GM18519 (cell line): Measurements from ENCODE around the gene ZSCAN22.
A peak's percentile ranks its signal among the peaks of the same experiment; 100 is the strongest.
"Not testable (repeated sequence)": the region's sequence is repeated elsewhere in the genome, so short reads cannot be mapped to it uniquely, and the experiment has no call there.

Source experiments
- ATAC-seq: cut with Tn5 transposase; IDR thresholded peaks from one replicate; pipeline ENCODE4 v1.9.1; 2021; ENCODE audit warnings: mild to moderate bottlenecking, moderate library complexity; ENCODE audit not compliant: unreplicated experiment, low FRiP score

Gene ZSCAN22

DNA sequence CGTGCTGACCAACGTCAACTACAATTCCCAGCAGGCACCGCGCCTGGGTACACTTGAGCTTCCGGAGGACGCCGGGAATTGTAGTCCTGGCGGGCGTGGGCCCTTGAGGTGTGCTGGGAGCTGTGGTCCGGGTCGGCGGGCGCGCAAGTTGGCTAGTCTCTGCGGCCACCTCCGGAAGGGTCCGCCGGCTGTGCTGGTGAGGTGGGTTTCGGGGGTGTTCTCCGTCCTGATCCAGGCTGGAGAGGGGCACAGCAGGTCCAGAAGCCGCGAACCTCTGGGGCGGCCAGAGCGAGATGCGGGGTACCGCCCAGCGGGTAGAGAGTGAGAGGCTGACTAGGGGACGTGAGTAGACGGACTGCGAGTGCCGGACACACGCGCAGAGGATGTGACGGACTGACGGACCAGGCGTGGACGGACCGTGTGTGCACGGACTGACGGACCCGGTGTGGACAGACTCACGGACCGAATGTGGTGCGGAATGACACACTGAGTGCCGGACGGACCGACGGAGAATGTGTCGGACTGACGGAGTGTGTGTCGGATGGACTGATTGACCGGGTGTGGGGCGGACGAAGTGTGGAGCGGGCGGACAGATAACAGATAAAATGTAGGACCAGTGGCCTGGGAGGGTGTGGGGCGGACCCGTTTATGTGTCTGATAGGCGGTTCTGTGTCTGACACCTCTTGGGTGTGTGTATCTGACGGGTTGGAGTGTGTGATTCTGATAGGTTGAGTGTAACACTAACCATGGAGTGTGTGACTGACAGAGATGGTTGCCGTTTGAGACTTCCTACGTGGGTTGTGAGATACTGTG, at the start of gene ZSCAN22:
Gene ZSCAN22, plus strand, starts transcription at position 81 of the 813 bp plus-strand sequence. CDS start 7,809 bp downstream, outside the sequence.
- peak; percentile 70 for ATAC-seq

DNA sequence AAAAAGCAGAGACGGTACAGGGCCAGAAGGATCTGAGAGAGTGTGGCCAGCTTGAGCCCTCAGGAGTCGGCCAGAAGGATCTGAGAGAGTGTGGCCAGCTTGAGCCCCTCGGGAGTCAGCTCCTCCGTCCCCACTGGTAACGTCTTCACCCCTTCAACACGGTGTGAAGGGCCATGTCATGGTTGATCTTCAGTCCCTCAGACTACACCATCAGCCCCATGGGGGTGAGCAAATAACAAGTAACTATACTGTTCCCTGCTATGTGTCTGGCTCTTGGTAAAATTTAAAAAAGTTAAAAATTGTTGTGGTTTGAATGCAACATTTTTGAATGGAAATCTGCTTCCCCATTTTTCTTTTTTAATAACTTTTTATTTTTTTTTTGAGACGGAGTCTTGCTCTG, 49.6 kb upstream of the ZSCAN22 start:
- ATAC-seq: no peak

DNA sequence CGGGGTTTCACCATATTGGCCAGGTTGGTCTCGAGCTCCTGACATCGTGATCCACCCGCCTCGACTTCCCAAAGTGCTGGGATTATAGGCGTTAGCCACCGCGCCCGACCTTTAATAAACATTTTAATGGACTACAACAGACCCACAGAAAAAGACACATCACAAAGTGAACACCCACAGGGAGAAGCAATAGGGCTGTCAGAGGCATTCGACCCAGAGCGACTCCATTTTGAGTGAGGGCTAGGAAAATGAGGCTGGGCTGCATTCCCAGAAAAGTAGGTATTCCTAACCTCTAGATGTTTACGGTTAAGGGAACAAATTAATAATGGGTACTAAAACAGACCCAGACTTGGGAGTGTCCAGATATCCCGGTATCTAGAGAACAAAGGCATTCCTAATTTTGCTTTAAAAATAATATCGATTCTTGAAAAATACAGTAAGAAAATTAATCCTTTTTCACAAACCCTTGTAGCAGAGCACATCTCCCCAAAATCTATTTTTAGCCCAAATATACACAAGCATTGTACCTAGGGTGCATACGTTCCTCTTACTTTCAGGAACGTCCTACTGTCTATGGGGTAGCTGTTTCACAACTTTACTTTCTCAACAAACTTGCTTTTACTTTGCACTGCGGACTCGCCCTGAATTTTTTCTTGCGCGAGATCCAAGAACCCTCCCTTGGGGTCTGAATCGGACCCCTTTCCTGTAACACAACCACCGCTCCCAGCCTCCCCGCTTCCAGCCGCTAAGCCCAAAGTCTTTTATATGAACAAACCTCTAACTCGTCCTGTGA, 48.9 kb upstream of the ZSCAN22 start:
- ATAC-seq: no peak

DNA sequence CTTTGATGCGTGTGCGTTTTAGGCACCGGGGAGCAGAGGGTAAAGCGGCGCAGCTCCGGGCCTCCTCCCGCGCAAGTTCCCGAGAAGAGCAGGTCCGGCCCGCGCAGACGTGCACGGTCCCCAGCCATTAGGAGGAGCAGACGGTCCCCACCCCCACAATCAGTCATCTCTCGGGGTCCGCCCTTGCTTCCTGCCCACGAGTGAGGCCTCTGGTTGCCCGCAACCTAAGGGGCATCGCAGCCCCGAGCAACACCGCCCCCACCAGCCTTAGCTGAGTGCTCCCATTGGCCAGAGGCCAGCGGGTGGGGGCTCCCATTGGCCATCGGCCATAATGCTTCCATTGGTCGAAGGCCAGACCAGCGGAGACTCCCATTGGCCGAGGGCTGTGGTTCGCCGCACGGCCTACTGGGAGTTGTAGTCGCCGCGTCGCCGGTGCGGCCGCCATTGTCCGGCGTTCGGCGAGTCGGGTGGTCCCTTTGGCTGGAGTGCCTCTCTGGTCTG, 48.2 kb upstream of the ZSCAN22 start, which contains the start of gene ZNF8:
Gene ZNF8, plus strand, starts transcription at position 415 of the 501 bp plus-strand sequence. CDS start 127 bp downstream, outside the sequence.
- ATAC-seq: peak; percentile 90

DNA sequence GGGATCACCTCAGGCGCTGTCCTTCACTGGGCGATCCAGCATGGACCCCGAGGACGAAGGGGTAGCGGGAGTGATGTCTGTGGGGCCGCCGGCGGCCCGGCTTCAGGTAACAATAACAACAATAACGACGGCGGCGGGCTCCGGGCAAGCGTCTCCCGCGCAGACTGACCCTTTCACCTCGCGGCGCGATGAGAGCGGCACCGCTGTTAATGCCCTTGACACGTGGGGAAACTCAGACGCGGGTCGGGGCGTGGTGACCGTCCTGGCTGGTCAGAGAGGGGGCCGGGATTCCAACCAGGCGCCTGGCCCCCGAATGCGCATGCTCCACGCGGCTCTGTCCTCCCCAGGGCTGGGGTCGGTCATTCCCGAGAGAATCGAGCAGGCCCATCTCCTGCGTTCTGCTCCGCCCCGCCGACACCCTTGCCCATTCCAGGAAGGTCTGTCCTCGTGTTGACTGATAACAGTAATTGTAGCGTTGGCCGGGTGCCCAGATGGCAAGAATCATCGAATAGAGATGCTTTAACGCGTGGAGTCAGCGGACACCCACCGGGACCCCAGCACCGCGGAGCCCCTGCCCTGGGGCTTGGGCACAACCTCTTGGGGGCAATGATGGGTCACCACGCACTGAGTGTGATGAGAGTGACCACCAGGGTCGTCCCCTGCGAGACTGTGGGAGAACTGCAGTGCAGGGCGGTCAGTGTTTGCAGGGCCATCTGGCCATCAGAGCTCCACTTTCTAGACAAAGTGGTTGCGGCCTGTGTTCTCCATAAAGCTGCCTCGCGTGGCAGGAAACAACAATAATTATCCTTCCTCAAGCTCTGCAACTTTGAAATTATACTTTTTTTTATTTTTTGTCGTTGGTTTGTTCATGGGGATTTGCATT, 47.5 kb upstream of the ZSCAN22 start:
- no peak for ATAC-seq

DNA sequence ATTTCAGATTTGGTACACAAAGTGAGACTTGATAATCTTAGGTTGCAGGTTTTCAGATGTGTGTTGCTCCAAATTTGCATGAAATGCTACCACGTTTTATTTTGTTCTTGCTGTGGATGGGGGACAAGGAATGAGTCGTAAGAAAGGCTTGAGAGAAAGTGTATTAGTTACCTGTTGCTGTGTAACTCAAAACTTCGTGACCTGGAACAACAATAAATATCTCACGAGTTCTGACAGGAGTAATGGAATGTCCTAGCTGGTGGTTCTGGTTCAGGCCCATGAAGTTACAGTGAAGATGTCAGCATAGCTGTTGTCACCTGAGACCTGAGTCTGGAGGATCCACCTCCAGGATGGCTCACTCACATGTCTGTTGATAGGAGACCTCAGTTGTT, 46.9 kb upstream of the ZSCAN22 start:
- ATAC-seq: no peak

DNA sequence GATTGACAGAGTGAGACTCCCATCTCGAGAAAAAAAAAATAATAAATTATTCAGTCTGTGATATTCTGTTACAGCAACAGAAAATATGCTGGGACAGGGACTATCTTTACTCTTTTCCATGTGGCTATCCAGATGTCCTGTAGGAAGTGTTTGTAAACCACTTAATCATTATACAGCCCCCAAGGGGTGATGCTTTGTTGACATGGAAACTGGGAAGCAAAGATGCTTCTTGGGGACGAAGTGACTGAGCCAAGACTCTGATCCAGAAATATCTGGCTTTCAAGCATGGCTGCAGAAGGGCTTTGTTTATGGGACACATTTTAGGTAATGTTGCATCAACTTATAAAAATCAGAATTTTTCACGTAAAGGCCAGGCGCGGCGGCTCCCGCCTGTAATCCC, 42.6 kb upstream of the ZSCAN22 start:
- no peak for ATAC-seq

DNA sequence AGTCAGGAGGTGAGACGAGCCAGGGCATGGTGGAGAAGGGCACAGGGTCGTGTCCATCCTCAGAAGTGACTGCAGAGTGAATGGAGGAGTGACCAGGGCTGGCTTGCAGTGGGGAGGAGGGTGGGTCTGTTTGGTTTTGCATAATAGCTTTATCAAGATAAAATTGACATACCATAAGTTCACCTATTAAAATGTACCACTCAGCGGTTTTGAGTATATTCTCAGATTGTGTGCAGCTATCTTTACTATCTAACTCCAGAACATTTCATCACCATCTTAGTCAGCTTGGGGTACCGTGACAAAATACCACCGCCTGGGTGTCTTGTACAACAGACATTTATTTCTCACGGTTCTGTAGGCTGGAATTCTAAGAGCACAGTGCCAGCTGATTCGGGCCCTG, 34.9 kb upstream of the ZSCAN22 start:
- no peak for ATAC-seq

DNA sequence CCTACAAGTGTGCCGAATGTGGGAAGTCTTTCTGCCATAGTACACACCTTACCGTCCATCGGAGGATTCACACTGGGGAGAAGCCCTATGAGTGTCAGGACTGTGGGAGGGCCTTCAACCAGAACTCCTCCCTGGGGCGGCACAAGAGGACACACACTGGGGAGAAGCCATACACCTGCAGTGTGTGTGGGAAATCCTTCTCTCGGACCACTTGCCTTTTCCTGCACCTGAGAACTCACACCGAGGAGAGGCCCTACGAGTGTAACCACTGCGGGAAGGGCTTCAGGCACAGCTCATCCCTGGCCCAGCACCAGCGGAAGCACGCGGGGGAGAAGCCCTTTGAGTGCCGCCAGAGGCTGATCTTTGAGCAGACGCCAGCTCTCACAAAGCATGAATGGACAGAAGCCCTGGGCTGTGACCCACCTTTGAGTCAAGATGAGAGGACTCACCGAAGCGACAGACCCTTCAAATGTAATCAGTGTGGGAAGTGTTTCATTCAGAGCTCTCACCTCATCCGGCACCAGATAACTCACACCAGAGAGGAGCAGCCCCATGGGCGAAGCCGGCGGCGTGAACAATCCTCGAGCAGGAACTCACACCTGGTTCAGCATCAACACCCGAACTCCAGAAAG, 31.9 kb upstream of the ZSCAN22 start:
- ATAC-seq: no peak

DNA sequence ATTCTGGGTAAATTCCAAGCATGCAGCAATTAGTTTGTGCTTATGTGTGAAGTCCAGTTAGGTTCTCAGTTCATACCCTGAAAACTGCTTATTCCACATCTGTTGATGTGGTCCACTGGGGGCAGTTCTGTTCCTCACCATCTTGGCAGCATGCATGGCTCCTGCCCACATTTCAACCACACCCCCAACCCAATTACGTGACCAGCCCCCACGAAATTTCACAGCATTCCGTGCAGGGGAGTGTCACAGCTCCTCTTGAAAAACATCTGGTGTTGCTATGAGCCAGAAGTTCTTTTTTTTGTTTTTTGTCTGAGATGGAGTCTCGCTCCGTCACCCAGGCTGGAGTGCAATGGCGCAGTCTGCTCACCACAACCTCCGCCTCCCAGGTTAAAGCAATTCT, 30.7 kb upstream of the ZSCAN22 start:
- no peak for ATAC-seq

DNA sequence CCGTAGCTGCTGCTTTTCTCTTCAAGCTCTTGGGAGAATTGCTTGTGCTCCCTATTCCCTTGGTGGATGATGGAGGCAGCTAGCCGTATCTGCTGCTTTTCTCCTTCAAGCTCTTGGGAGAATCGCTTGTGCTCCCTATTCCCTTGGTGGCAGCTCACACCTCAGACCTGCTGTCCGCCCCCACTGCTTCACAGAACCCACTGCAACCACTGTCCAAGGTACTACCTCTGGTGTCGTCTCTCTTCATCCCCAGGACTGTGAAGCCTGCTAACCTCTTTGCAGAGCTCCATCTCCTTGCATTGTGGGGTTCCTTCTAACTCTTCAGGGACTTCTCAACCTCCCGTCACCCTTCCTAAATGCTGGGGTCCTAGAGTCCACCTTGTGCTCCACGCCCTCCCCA, 26.2 kb upstream of the ZSCAN22 start:
- ATAC-seq: no peak

DNA sequence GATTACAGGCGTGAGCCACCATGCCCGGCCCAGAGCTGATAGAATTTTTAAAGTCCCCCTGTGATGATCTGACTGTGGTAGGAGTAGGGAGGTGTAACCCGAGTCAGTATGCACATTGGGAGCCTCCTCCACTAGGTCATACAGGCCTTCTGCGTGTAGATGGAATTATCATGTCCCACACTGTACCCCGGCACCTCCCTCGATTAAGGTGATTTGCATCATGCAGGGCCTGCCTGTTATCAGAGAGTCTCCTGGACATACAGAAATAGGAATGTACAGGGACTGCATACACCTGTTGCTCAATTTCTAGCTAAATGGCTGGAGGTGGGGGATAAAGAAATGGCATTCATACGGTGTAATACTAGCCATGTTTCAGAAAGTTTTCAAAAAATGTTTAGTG, 22.5 kb upstream of the ZSCAN22 start:
- no peak for ATAC-seq

DNA sequence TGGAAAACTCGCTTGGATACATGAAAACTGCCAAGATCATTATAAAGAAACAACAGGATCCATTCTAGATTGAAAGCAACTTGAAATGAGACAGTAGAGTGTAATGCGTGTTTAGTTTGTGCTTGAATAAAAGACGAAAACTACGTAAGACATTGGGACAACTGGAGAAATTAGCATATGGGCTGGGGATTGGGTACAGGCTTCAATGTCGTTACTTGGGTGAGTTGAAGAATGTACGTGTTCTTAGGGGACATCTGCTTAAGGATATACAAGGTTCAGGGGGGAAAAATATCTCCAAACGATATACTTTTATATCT, 22.1 kb upstream of the ZSCAN22 start:
- ATAC-seq: no peak

DNA sequence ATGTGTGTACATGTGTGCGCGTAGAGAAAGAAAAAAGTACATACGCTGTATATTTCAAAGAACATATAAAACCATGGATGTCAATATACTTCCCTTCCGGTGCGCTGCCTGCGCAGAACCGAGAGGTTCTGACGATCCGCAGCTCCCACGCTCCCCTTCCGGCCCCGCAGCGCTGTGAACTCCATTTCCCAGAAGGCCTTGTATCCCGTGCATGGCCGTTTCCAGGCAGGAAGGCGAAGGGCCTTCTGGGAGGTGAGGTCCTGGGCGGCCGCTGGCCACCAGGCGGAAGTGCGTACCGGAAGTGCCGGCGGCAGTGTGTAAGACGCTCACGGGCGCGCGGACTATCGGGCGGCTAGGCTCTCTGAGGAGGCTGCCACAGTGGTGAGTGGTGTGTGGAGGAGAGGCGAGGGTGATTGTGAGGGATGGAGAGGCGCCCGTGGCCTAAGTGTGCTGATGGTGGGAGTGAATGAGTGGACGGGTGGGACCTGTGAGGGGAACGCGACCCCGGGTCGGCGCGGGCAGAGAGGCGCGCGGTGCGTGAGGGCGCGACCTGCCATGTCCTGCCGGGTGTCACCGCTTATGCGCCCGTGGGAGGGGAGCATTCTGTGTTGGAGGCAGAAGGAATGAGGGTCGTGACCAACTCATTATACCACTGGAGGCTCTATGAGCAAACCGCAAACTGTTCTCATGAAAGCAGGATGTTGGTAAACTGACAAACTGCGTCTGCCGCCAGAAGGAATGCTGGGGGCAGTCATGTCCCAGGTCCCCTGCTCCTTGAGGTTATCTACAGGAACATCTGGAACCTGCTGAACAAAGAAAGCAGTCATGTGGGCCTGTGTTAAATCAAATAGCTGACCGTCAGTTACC, 21.5 kb upstream of the ZSCAN22 start, which contains the start of gene ERVK3-1:
Gene ERVK3-1, plus strand, starts transcription at position 313 of the 867 bp plus-strand sequence. CDS start 6,792 bp downstream, outside the sequence.
- ATAC-seq: peak; percentile 92

DNA sequence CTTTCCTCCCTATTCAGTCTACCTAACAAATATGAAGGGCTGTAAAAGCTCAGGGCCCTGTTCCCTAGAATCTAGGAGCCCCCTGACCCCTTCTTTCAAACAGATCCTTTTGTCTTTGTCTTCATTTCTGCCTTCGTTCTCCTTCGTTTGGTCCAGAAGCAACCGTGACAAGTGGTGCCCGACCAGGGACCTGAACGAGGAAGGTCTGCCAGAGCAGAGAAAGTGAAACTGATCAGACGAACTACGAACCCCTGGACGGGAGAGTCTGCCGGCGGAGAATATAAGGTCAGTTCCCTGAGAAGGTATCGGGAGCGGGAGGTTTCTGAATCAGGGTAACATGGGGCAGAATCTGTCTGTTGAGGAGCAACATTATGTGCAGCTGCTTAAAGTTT, 20.9 kb upstream of the ZSCAN22 start:
- no peak for ATAC-seq

DNA sequence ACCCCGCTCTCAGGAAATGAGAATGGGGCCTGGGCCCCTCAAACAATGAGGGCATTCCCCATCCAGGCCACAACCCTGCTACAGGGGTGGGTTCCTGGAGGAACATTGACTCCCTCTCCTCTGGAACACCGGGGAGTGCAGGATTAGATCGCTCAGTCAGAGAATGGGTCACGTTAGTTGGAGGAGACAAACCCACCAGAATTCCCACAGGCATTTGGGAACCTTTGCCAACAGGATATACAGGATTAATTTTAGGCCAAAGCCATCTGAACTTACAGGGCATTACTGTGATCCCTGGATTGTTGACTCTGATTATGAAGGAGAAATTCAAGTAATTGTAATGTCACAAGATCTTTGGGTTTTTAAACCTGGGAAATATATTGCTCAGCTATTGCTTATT, 19.1 kb upstream of the ZSCAN22 start:
- ATAC-seq: no peak

DNA sequence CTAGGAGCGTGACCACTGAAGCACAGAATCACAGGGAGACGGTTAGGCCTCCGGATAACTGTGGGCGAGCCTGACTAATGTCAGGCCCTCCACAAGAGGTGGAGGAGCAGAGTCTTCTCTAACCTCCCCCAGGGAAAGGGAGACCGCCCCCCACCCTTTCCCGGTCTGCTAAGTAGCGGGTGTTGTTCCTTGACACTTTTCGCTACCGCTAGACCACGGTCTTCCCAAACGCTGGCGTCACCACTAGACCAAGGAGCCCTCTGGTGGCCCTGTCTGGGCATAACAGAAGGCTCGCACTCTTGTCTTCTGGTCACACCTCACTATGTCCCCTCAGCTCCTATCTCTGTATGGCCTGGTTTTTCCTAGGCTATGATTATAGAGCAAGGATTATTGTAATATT, 16.1 kb upstream of the ZSCAN22 start:
- ATAC-seq: not testable (repeated sequence)

DNA sequence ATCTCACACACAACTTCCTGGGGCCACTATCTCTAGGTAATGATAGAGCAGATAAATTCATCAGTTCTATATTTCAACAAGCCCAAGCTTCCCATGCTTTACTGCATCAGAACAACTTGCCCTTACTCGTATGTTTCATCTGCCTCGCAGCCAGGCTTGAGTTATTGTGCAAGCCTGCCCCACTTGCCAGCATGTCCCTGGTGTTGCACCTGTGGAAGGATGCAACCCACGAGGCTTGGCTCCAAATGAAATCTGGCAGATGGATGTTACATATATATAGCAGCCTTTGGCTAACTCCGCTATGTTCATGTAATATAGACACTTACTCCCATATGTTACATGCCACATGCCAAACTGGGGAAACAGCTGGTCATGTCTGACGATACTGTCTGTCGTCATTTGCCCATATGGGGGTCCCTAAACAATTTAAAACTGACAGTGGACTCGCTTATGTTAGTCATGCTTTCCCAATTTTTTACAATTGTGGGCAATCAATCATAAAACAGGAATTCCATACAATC, 15.4 kb upstream of the ZSCAN22 start:
- ATAC-seq: no peak

DNA sequence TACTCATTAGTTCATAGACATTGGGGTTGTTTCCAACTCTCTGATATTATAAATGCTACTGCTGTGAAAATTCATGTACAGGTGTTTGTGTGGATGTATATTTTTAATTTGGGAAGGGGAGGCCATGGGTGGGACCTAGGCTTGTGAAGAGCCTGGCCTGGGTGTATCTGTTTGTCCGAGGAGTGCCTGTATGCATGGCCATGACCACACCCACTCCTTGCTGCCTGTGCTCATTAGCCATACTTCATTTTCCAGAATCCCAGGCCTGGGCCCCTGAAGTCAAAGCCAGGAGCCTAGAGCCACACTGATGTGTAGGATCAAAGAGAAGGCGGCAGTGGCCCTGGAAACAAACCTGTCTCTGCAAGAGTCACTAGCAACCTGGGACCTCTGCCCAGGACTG, 11.2 kb upstream of the ZSCAN22 start:
- no peak for ATAC-seq
